HepG2 (cell line): ENCODE measurements around the gene KRTAP5-8. TPM values are rescaled to one million over a fixed set of nuclear protein-coding genes. Genes with fewer than 3 reads are reported as not detected.

Experiments used
- ATAC-seq: fragments of 200-7000 bp; cut with Tn5 transposase; 3 replicates; pipeline ENCODE4 v1.9.1; 2020; ENCODE audit warnings: mild to moderate bottlenecking, moderate library complexity
- BruUV-seq: library from RNA; stranded (reverse); fragments of 400-500 nt; replicated peaks from 2 replicates; lab custom pipeline; 2021; lab: Mats Ljungman, UMichigan
- CTCF ChIA-PET: fragments of 300-600 bp; formaldehyde crosslinking; extraction: SDS; loops from one replicate; lab custom pipeline; 2021; ENCODE audit warnings: low total read pairs, inconsistent platforms, low intra/inter-chr PET ratio; lab: Yijun Ruan, JAX
- POLR2A ChIA-PET: fragments of 350-600 bp; sonication (Branson Sonifier 250); formaldehyde crosslinking; loops from one replicate; lab custom pipeline; 2020; ENCODE audit warnings: antibody characterized with exemption, inconsistent platforms; lab: Yijun Ruan, JAX
- DNase-seq: peaks from one replicate; pipeline ENCODE4 v3.0.0-alpha.2; 2015; ENCODE audit warnings: low spot score
- FAIRE-seq: peaks from 3 replicates; lab custom pipeline; 2011; peaks lifted over from hg19 to GRCh38; lab: Jason Lieb, UNC
- H2AFZ ChIP-seq: one replicate; pipeline ENCODE4 v1.6.1; 2011; ENCODE audit warnings: low read length, inconsistent platforms
- H3K27ac ChIP-seq: fragments of 300-600 bp; 3 replicates; pipeline ENCODE4 v1.8.0; 2011; ENCODE audit warnings: mixed run types, mild to moderate bottlenecking, mixed read lengths, low read length, inconsistent platforms; ENCODE audit not compliant: insufficient read depth; ENCODE audit errors: extremely low read length
- H3K27me3 ChIP-seq, 2 experiments: fragments of 200-600 bp in 1 of 2; 2 replicates in 1 of 2; 3 replicates in 1 of 2; pipeline versions ENCODE4 v1.6.0 to v1.8.0; 2011; ENCODE audit warnings: low read length in 2 of 2, mild to moderate bottlenecking in 2 of 2, moderate library complexity in 2 of 2, inconsistent platforms in 1 of 2; ENCODE audit not compliant: insufficient read depth in 2 of 2, control insufficient read depth in 1 of 2
- H3K36me3 ChIP-seq, 2 experiments: fragments of 200-600 bp in 1 of 2; replicated peaks in 1 of 2; 2 replicates in 1 of 2; 3 replicates in 1 of 2; pipeline versions ENCODE4 v1.5.1 to v1.8.0; 2011; ENCODE audit warnings: low read length in 2 of 2, inconsistent platforms in 1 of 2; ENCODE audit not compliant: insufficient read depth in 2 of 2, control insufficient read depth in 1 of 2
- H3K4me1 ChIP-seq: 2 replicates; pipeline ENCODE4 v1.5.1; 2012; ENCODE audit warnings: low read length, inconsistent platforms; ENCODE audit not compliant: insufficient read depth
- H3K4me2 ChIP-seq: 2 replicates; pipeline ENCODE4 v1.6.0; 2011; ENCODE audit warnings: low read depth, low read length, inconsistent platforms
- H3K4me3 ChIP-seq, 3 experiments: fragments of 200-600 bp in 1 of 3; sonication (generic), shearing (Covaris generic) in 1 of 3; replicated peaks in 1 of 3; 2 replicates each; pipeline ENCODE4 v1.5.1; 2011 to 2016; ENCODE audit warnings: low read length in 3 of 3, inconsistent platforms in 2 of 3, low read depth in 2 of 3, mild to moderate bottlenecking in 2 of 3, control low read depth in 1 of 3, mixed read lengths in 1 of 3; ENCODE audit not compliant: insufficient read depth in 1 of 3
- H3K79me2 ChIP-seq: one replicate; pipeline ENCODE4 v1.6.1; 2011; ENCODE audit warnings: low read length, inconsistent platforms; ENCODE audit not compliant: insufficient read depth
- H3K9ac ChIP-seq: 2 replicates; pipeline ENCODE4 v1.6.0; 2011; ENCODE audit warnings: mild to moderate bottlenecking, low read depth, low read length, inconsistent platforms; ENCODE audit not compliant: insufficient read depth
- H3K9me3 ChIP-seq: 2 replicates; pipeline ENCODE4 v1.5.1; 2012; ENCODE audit warnings: mild to moderate bottlenecking, low read length
- H4K20me1 ChIP-seq: 2 replicates; pipeline ENCODE4 v1.6.0; 2011; ENCODE audit warnings: inconsistent platforms, mild to moderate bottlenecking, low read length, moderate library complexity; ENCODE audit not compliant: insufficient read depth
- CBX1 ChIP-seq: IDR thresholded peaks from one replicate; pipeline ENCODE4 v1.6.1; 2016; ENCODE audit warnings: antibody characterized with exemption, low read depth
- DR1 ChIP-seq: sonication (generic); formaldehyde crosslinking; IDR thresholded peaks from 2 replicates; pipeline ENCODE4 v1.8.0; 2021; ENCODE audit warnings: mild to moderate bottlenecking, missing genetic modification reagents, inconsistent platforms
- IRF2 ChIP-seq: IDR thresholded peaks from 2 replicates; pipeline ENCODE4 v1.6.1; 2018; ENCODE audit warnings: missing genetic modification reagents, missing compliant biosample characterization
- NR2C2 ChIP-seq: sonication (generic); formaldehyde crosslinking; IDR thresholded peaks from 2 replicates; pipeline ENCODE4 v1.4.0; 2020; ENCODE audit warnings: missing genetic modification reagents, mild to moderate bottlenecking, moderate library complexity, borderline replicate concordance
- ZNF138 ChIP-seq: sonication (generic); formaldehyde crosslinking; IDR thresholded peaks from 2 replicates; pipeline ENCODE4 v1.5.0; 2020; ENCODE audit warnings: mild to moderate bottlenecking, low read depth, missing genetic modification reagents
- WGBS: methylation state at CpG from one replicate; pipeline ENCODE4 v1.1.6; 2017; ENCODE audit warnings: low lambda C conversion rate; 5-methylcytosine and 5-hydroxymethylcytosine counted together
- in situ Hi-C: cut with HindIII; loops from 2 replicates; pipeline ENCODE4 v1.10.0; 2017; ENCODE audit warnings: low pct_unique_long_range_greater_than_20kb; ENCODE audit not compliant: extremely low pct_ligation_motif_present
- intact Hi-C: fragments of 100-400 bp; cut with micrococcal nuclease; formaldehyde crosslinking; loops from one replicate; pipeline ENCODE4 v1.10.0; 2022; ENCODE audit not compliant: unreplicated experiment
- polyA plus RNA-seq, 8 experiments: library from polyadenylated mRNA; depleted of rRNA in 3 of 8; stranded (reverse) in 7 of 8; unstranded in 1 of 8; fragments of >200 nt; fragmentation: Illumina TruSeq in 4 of 8; extraction: Trizol in 4 of 8; gene quantifications; 2 replicates each; pipeline versions ENCODE4 v1.2.1 to v1.2.3, GENCODE V29; 2011 to 2016; ENCODE audit warnings: low read depth in 4 of 8, missing spikeins in 1 of 8, mixed read lengths in 1 of 8; ENCODE audit not compliant: insufficient read depth in 1 of 8
- total RNA-seq, 5 experiments: library from RNA; depleted of rRNA; stranded (reverse); fragments of >200 nt; fragmentation: Illumina TruSeq; extraction: Trizol; gene quantifications; 2 replicates each; pipeline ENCODE4 v1.2.3, GENCODE V29; 2016; ENCODE audit warnings: low read depth in 1 of 5
- TF ChIP-seq, protein P1 (sequence below): sonication (generic); formaldehyde crosslinking; IDR thresholded peaks from 2 replicates; pipeline ENCODE4 v1.4.0; 2020; ENCODE audit warnings: missing genetic modification reagents

Gene KRTAP5-8
- total and polyA plus RNA-seq, 2 of the 13 experiments (the other 11 are each of a cell fraction or from before 2014, with no cell fraction given) = 0.20 TPM; not detected in 1

DNA sequence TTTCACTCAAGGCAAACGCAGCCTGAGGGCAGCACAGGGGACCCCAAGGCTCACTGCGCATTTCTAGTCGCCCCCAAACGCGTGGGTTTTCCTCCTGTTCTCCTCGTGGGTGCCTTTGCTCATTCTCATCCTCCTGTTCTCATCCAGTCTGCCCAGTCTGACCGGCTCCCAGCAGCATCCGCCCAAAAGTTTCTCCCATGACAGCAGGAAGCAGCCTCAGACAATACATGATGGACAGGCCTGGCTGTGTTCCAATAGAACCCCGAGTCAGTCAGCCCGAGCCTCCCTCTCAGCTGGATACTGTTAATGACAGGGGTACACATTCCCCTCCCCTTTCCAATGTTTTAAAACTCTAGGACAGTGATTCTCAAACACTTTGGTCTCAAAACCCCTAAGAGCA, 33.3 kb upstream of the KRTAP5-8 start (continued):
- TF ChIP-seq, protein P1, sequence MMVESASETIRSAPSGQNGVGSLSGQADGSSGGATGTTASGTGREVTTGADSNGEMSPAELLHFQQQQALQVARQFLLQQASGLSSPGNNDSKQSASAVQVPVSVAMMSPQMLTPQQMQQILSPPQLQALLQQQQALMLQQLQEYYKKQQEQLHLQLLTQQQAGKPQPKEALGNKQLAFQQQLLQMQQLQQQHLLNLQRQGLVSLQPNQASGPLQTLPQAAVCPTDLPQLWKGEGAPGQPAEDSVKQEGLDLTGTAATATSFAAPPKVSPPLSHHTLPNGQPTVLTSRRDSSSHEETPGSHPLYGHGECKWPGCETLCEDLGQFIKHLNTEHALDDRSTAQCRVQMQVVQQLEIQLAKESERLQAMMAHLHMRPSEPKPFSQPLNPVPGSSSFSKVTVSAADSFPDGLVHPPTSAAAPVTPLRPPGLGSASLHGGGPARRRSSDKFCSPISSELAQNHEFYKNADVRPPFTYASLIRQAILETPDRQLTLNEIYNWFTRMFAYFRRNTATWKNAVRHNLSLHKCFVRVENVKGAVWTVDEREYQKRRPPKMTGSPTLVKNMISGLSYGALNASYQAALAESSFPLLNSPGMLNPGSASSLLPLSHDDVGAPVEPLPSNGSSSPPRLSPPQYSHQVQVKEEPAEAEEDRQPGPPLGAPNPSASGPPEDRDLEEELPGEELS (CRISPR knock-in tag) = no peak
- TF ChIP-seq DR1 (no peak), CBX1 (no peak), IRF2 (CRISPR knock-in tag) (no peak), ZNF138 (CRISPR knock-in tag) (no peak)

DNA sequence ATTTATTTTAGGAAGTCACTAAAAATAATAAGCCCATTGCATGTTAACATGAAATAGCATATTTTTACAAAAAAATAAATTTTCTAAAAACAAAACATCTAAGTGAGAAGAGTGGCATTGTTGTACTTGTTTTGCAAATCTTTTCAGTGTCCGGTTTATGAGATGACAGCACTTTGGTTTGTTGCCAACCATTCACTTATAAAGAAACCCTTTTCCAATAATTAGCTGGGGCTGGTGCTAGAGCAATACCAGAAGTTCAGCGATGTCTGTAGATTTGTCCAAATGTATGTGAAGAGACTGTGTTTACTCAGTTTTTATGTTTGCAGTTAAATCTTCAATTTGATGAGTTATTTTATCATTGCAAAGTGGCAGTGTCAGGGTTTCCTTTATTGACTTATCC, 32.8 kb upstream of the KRTAP5-8 start:
- Histone ChIP-seq H4K20me1 (no peaks in the 10 kb centered on the region), H3K36me3 (peaks cover 3 to 10% of the 10 kb centered on the region in 2 experiments; a peak in 3 of 5 replicates), H3K4me2 (no peak overlapping the region), H3K27ac (no peak overlapping the region), H3K9ac (no peak overlapping the region), H3K4me1 (no peaks in the 10 kb centered on the region), H3K27me3 (no peaks in the 10 kb centered on the region), H3K79me2 (no peaks in the 10 kb centered on the region), H3K4me3 (no peak overlapping the region), H3K9me3 (no peaks in the 10 kb centered on the region), H2AFZ (no peak overlapping the region)
- TF ChIP-seq NR2C2 (CRISPR knock-in tag) = no peak
- FAIRE-seq (no peak), DNase-seq (no peak), ATAC-seq (no peak)
- ChIA-PET POLR2A (no interaction called here), CTCF (no interaction called here)
- 91% methylated on average over 2 of the region's 2 CpGs for WGBS
- in situ Hi-C loops (no loop called here), intact Hi-C loops (no loop called here)
- BruUV-seq = no TSS peak
